ENCODE data around the gene SMIM36.

DNA sequence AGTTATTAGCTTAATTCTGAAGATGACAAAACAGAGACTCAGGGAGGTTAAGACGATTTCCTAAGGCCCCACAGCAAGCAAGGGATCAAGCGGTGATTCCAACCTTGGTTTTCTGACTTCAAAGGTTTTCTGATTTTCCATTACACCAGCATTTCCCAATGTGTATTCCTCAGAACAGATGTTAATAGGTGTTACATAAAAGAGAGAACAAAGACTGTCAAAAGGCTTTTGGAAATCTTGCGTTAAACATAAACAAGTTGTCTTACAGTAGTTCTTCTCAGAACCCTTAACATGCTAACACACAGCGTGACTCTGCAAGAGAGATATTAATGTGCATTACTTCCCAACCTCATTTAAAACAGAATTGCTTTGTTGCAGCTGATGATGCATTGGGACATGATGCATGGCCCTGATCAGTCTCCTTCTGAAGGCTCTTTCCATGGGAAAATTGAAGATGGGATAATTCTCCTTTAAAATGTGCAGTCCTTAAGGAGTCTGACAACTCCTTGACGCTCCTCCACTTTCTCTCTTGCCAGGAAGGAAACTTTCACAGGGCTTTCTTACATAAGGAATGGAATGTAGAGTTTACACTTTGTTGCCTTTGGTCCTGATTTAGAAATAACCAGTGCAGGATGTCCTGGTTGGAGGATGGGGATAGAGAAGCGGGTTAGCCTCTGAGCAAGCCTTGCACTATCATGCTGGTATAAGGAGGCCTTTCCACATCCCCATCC lies 68.1 kb downstream of the SMIM36 start:
- TF ChIP-seq, protein P1, sequence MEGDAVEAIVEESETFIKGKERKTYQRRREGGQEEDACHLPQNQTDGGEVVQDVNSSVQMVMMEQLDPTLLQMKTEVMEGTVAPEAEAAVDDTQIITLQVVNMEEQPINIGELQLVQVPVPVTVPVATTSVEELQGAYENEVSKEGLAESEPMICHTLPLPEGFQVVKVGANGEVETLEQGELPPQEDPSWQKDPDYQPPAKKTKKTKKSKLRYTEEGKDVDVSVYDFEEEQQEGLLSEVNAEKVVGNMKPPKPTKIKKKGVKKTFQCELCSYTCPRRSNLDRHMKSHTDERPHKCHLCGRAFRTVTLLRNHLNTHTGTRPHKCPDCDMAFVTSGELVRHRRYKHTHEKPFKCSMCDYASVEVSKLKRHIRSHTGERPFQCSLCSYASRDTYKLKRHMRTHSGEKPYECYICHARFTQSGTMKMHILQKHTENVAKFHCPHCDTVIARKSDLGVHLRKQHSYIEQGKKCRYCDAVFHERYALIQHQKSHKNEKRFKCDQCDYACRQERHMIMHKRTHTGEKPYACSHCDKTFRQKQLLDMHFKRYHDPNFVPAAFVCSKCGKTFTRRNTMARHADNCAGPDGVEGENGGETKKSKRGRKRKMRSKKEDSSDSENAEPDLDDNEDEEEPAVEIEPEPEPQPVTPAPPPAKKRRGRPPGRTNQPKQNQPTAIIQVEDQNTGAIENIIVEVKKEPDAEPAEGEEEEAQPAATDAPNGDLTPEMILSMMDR (conservative IDR thresholded peaks at IDR 0.05; ENCODE audit: low read length) = no peak
- TF ChIP-seq EZH2phosphoT487 (IDR thresholded peaks at IDR 0.05; ENCODE audit: borderline replicate concordance, low read depth, low read length) = no peak
